Left colon (tissue), 2 donors: ENCODE results near the gene CREB3L1. TPM values are rescaled to one million over a fixed set of nuclear protein-coding genes. Genes with fewer than 3 reads are reported as not detected.
"Not testable (repeated sequence)": the region's sequence is repeated elsewhere in the genome, so short reads cannot be mapped to it uniquely, and the experiment has no call there.

Experiments
- ATAC-seq: fragments of 200-7000 bp; cut with Tn5 transposase; one replicate; pipeline ENCODE4 v1.9.1; 2020; ENCODE audit warnings: mild to moderate bottlenecking, moderate library complexity
- DNase-seq, 2 donors: peaks; one replicate each; pipeline ENCODE4 v3.0.0-alpha.2; 2020
- intact Hi-C, 2 donors: fragments of 100-400 bp; cut with DNase I in 1 of 2; cut with micrococcal nuclease in 1 of 2; formaldehyde crosslinking; loops; one replicate each; pipeline versions ENCODE4 v1.11.2 to v1.14.0; 2022; cut with DNase I, micrococcal nuclease
- total RNA-seq, 2 donors: library from RNA; stranded (reverse); fragmentation: NEBNext Ultra II Directional; extraction: Animal tissue kit (Norgen Biotek cat#: 25700); gene quantifications; one replicate each; pipeline ENCODE4 v1.2.1, GENCODE V29; 2021
- donor health status: DM: no; HTN: no; CAD: no.
- donor health status: DM: yes; HTN: yes; CAD: no.

The CREB3L1 gene
- total RNA-seq, 2 donors from 2014 or later = 118 to 200 TPM

- intact Hi-C loops = no loop called here
- peak; percentile 46 for ATAC-seq
Measured at GRCh38 chr11:46290598-46291309, 13.3 kb downstream of the CREB3L1 start.

GRCh38 chr11:46291441-46292150 lies 14.1 kb downstream of the CREB3L1 start:
- DNase-seq = peak in 1 of 2 donors; percentile 35
- ATAC-seq = no peak
- intact Hi-C loops = no loop called here

More at GRCh38 chr11:46290598-46291309, 13.3 kb downstream of the CREB3L1 start:
- peak; percentile 87 to 88 for DNase-seq

GRCh38 chr11:46293066-46293465 lies 15.6 kb downstream of the CREB3L1 start:
- intact Hi-C loops = no loop called here
- ATAC-seq = no peak

GRCh38 chr11:46293641-46294103 lies 16.2 kb downstream of the CREB3L1 start:
- intact Hi-C loops = no loop called here
- DNase-seq = no peak
- ATAC-seq = no peak

More at GRCh38 chr11:46293066-46293465, 15.6 kb downstream of the CREB3L1 start:
- DNase-seq = no peak

- ATAC-seq = peak; percentile 27
- DNase-seq = no peak
- intact Hi-C loops = no loop called here
Measured at GRCh38 chr11:46294365-46295309, 17.2 kb downstream of the CREB3L1 start.

GRCh38 chr11:46295312-46296058 lies 18.0 kb downstream of the CREB3L1 start:
- intact Hi-C loops = no loop called here
- ATAC-seq (peak; percentile 82), DNase-seq (peak in 1 of 2 donors; percentile 72)

- ATAC-seq = no peak
- intact Hi-C loops = no loop called here
Measured at GRCh38 chr11:46296059-46296527, 18.6 kb downstream of the CREB3L1 start.

GRCh38 chr11:46296528-46297448 lies 19.3 kb downstream of the CREB3L1 start:
- ATAC-seq = no peak
- no peak for DNase-seq

More at GRCh38 chr11:46296059-46296527, 18.6 kb downstream of the CREB3L1 start:
- DNase-seq = no peak

GRCh38 chr11:46298699-46299433 lies 21.4 kb downstream of the CREB3L1 start:
- intact Hi-C loops = no loop called here
- ATAC-seq (no peak), DNase-seq (no peak)

More at GRCh38 chr11:46296528-46297448, 19.3 kb downstream of the CREB3L1 start:
- intact Hi-C loops = no loop called here

- DNase-seq = no peak
- no peak for ATAC-seq
- intact Hi-C loops = no loop called here
Measured at GRCh38 chr11:46299451-46299961, 22.0 kb downstream of the CREB3L1 start.

GRCh38 chr11:46300270-46300669 lies 22.8 kb downstream of the CREB3L1 start:
- ATAC-seq (no peak), DNase-seq (no peak)
- intact Hi-C loops = no loop called here

GRCh38 chr11:46302866-46303265 lies 25.4 kb downstream of the CREB3L1 start:
- DNase-seq (no peak), ATAC-seq (no peak)

GRCh38 chr11:46304036-46304435 lies 26.6 kb downstream of the CREB3L1 start:
- DNase-seq, intact Hi-C loops, ATAC-seq: not testable (repeated sequence)

More at GRCh38 chr11:46302866-46303265, 25.4 kb downstream of the CREB3L1 start:
- intact Hi-C loops = no loop called here

GRCh38 chr11:46304605-46305179 lies 27.2 kb downstream of the CREB3L1 start:
- intact Hi-C loops = no loop called here
- DNase-seq = no peak
- no peak for ATAC-seq

- DNase-seq (no peak), ATAC-seq (peak; percentile 40)
- intact Hi-C loops = no loop called here
Measured at GRCh38 chr11:46305295-46305694, 27.8 kb downstream of the CREB3L1 start.
